Measurements from ENCODE around the gene USP53. TPM values are rescaled to one million over a fixed set of nuclear protein-coding genes. Genes with fewer than 3 reads are reported as not detected.
A peak's percentile ranks its signal among the peaks of the same experiment; 100 is the strongest.
"Not testable (repeated sequence)": the region's sequence is repeated elsewhere in the genome, so short reads cannot be mapped to it uniquely, and the experiment has no call there.

The USP53 gene
- total RNA-seq, result 26.5 to 28.7 TPM (median 26.8 TPM) in 3 replicates

DNA sequence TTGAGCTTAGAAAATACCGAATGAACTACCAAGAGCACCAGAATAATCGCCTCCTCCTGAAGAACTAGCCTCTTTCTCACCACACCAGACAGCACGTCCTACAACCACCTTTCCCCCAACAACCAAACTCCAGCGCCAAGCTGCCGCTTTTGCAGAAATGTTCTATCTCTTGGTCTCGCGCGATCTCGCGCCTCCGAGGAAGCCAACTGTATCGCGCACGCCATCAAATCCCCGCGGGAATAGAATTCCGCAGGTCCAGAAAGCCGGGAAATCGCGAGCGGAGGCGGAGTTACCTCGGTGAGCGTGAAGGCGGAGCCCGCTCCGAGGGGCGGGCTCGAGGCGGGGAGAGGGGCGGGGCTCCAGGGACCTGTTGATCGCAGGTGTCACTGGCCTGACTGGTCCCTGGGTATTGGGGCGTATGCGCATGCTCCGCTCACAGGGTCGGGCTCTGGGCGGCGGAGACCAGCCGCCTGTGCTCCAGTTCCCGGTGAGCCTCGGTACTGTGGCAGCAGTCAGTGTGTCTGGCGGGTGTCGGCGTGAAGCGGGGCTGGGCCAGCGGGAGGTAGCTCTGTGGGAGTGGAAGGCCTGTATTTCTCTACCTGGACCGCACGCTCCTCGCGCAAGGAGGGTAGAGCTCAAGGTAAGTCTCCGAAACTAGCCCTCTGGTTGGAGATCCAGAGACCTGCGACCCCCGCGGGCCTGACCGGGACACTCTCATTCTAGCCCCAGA is at the start of gene USP53:
USP53 (plus strand) TSS at position 480 of the 730 bp plus-strand sequence. CDS start 27,047 bp downstream, outside the sequence.
- no peaks in the 10 kb centered on the region for H3K27me3 Mint-ChIP-seq (ENCODE audit: low read depth)
- H3K4me1 Mint-ChIP-seq, result peaks cover 22% of the 10 kb centered on the region
- H3K36me3 Mint-ChIP-seq, result peaks cover under 1% of the 10 kb centered on the region
- TF ChIP-seq, protein P1, sequence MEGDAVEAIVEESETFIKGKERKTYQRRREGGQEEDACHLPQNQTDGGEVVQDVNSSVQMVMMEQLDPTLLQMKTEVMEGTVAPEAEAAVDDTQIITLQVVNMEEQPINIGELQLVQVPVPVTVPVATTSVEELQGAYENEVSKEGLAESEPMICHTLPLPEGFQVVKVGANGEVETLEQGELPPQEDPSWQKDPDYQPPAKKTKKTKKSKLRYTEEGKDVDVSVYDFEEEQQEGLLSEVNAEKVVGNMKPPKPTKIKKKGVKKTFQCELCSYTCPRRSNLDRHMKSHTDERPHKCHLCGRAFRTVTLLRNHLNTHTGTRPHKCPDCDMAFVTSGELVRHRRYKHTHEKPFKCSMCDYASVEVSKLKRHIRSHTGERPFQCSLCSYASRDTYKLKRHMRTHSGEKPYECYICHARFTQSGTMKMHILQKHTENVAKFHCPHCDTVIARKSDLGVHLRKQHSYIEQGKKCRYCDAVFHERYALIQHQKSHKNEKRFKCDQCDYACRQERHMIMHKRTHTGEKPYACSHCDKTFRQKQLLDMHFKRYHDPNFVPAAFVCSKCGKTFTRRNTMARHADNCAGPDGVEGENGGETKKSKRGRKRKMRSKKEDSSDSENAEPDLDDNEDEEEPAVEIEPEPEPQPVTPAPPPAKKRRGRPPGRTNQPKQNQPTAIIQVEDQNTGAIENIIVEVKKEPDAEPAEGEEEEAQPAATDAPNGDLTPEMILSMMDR (IDR thresholded peaks at IDR 0.05; ENCODE audit: unreplicated experiment), result no peak
- DNase-seq (ENCODE audit: low spot score in 2 of 2, unreplicated experiment in 2 of 2), result peak; percentile 97 to 99
- peak within 1 kb of the TSS; percentile 98 for H3K27ac Mint-ChIP-seq
- peak within 1 kb of the TSS; percentile 82 for H3K4me3 Mint-ChIP-seq
- H3K9me3 Mint-ChIP-seq, result no peaks in the 10 kb centered on the region

DNA sequence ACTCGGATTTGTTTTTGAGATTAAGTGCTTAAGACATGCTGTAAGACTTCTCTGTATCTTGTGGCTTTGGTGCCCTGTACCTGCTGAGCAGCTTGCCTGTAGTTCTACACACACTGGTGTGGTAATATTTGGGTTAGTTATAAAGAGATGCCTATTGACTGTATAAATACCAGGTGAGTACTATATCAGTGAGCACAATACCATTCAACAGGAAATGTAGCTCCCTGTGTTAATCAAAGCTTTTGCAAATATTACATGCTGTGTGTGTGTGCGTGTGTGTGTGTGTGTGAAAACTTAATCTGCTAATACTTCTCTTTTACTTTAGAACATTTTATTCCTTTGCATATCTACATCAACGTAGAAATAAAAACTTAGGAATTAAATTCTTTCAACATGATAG is 46.7 kb upstream of the USP53 start:
- Mint-ChIP-seq H3K36me3 (no peaks in the 10 kb centered on the region), H3K9me3 (peaks cover 22% of the 10 kb centered on the region), H3K27ac (no peak overlapping the region), H3K4me1 (peaks cover 2% of the 10 kb centered on the region), H3K27me3 (ENCODE audit: low read depth) (no peaks in the 10 kb centered on the region), H3K4me3 (no peak overlapping the region)
- TF ChIP-seq, protein P1 (IDR thresholded peaks at IDR 0.05; ENCODE audit: unreplicated experiment), result no peak
- no peak for DNase-seq (ENCODE audit: low spot score in 2 of 2, unreplicated experiment in 2 of 2)

DNA sequence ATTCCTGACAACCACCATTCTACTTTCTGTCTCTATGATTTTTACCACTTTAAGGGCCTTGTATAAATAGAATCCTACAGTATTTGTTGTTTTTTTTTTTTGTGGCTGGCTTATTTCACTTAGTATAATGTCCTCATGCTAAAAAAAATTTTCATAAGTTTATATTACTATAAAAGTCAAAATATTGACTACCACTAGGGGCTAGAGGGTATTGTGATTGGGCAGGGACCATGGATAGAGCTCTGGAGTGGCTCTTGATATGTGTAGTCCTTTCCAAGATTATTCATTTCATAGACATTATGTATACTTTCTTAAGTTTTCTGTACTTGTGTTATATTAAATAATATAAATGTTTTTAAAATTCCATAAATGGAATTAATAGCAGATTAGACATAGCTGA is 42.3 kb upstream of the USP53 start:
- no peaks in the 10 kb centered on the region for H3K27me3 Mint-ChIP-seq (ENCODE audit: low read depth)
- peaks cover 22% of the 10 kb centered on the region for H3K9me3 Mint-ChIP-seq
- no peaks in the 10 kb centered on the region for H3K4me1 Mint-ChIP-seq
- no peak overlapping the region for H3K27ac Mint-ChIP-seq
- no peak for DNase-seq (ENCODE audit: low spot score in 2 of 2, unreplicated experiment in 2 of 2)
- H3K36me3 Mint-ChIP-seq, result no peaks in the 10 kb centered on the region
- H3K4me3 Mint-ChIP-seq, result no peak overlapping the region
- TF ChIP-seq, protein P1 (IDR thresholded peaks at IDR 0.05; ENCODE audit: unreplicated experiment), result no peak

DNA sequence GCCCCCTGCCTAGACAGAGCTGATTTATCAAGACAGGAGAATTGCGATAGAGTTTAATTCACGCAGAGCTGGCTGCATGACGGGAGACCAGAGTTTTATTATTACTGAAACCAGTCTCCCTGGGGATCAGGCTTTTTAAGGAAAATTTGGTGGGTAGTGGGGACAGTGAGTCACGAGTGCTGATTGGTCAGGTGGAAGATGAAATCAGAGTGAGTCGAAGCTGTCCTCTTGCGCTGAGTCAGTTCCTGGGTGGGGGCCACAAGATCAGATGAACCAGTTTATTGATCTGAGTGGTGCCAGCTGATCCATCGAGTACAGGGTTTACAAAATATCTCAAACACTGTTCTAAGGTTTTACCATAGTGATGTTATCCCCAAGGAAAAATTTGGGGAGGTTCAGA is 40.3 kb upstream of the USP53 start:
- no peak for DNase-seq (ENCODE audit: low spot score in 2 of 2, unreplicated experiment in 2 of 2)
- H3K9me3 Mint-ChIP-seq, result peaks cover 17% of the 10 kb centered on the region
- no peak overlapping the region for H3K4me3 Mint-ChIP-seq
- H3K27me3 Mint-ChIP-seq (ENCODE audit: low read depth), result no peaks in the 10 kb centered on the region
- no peaks in the 10 kb centered on the region for H3K4me1 Mint-ChIP-seq
- TF ChIP-seq, protein P1 (IDR thresholded peaks at IDR 0.05; ENCODE audit: unreplicated experiment), result no peak
- no peak overlapping the region for H3K27ac Mint-ChIP-seq
- no peaks in the 10 kb centered on the region for H3K36me3 Mint-ChIP-seq

GRCh38 chr4:119173729-119174361 is 38.7 kb upstream of the USP53 start:
- not testable (repeated sequence) for DNase-seq (ENCODE audit: low spot score in 2 of 2, unreplicated experiment in 2 of 2); H3K4me3 Mint-ChIP-seq; H3K27me3 Mint-ChIP-seq (ENCODE audit: low read depth); H3K9me3 Mint-ChIP-seq; H3K27ac Mint-ChIP-seq; H3K4me1 Mint-ChIP-seq; H3K36me3 Mint-ChIP-seq

DNA sequence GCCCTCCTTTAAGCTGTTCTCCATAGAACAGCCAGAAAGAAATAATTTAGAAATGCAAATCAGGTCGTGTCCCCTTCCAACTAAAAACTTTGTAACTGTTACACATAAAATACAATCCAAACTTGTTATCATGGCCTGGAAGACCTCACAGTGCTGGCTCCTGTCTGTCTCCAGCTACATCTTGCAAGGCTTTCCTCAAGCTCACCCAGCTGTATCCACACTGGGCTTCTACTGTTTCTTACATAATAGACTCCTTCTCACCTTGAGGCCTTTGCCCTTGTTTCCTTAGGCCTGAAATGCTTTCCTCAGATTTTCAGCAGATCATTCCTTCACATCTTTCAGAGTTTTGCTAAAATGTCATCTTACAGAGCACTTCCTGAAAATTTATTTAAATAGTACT is 33.5 kb upstream of the USP53 start:
- Mint-ChIP-seq H3K4me3 (no peak overlapping the region), H3K27me3 (ENCODE audit: low read depth) (no peaks in the 10 kb centered on the region), H3K9me3 (no peaks in the 10 kb centered on the region), H3K27ac (no peak overlapping the region), H3K36me3 (no peaks in the 10 kb centered on the region), H3K4me1 (no peaks in the 10 kb centered on the region)
- DNase-seq (ENCODE audit: low spot score in 2 of 2, unreplicated experiment in 2 of 2), result no peak
- TF ChIP-seq, protein P1 (IDR thresholded peaks at IDR 0.05; ENCODE audit: unreplicated experiment), result no peak
